HUES48 (cell line): ENCODE measurements around the gene LCLAT1.

Experiments
- H3K27ac ChIP-seq: one replicate; pipeline ENCODE4 v1.7.0; 2013; ENCODE audit warnings: low read depth, low read length, inconsistent platforms
- H3K27me3 ChIP-seq: 2 replicates; pipeline ENCODE4 v1.6.1; 2013; ENCODE audit warnings: mild to moderate bottlenecking, low read length; ENCODE audit not compliant: control insufficient read depth, insufficient read depth
- H3K36me3 ChIP-seq: 2 replicates; pipeline ENCODE4 v1.6.1; 2013; ENCODE audit warnings: low read length; ENCODE audit not compliant: control insufficient read depth, insufficient read depth
- H3K4me1 ChIP-seq: 2 replicates; pipeline ENCODE4 v1.6.1; 2013; ENCODE audit warnings: mild to moderate bottlenecking, low read length; ENCODE audit not compliant: control insufficient read depth, insufficient read depth
- H3K4me3 ChIP-seq: 2 replicates; pipeline ENCODE4 v1.5.1; 2013; ENCODE audit warnings: mild to moderate bottlenecking, low read depth, low read length
- H3K9ac ChIP-seq: 2 replicates; pipeline ENCODE4 v1.6.1; 2013; ENCODE audit warnings: mild to moderate bottlenecking, low read depth, low read length, moderate library complexity
- H3K9me3 ChIP-seq: 2 replicates; pipeline ENCODE4 v1.6.1; 2013; ENCODE audit warnings: low read length; ENCODE audit not compliant: control insufficient read depth, insufficient read depth

Gene LCLAT1

DNA sequence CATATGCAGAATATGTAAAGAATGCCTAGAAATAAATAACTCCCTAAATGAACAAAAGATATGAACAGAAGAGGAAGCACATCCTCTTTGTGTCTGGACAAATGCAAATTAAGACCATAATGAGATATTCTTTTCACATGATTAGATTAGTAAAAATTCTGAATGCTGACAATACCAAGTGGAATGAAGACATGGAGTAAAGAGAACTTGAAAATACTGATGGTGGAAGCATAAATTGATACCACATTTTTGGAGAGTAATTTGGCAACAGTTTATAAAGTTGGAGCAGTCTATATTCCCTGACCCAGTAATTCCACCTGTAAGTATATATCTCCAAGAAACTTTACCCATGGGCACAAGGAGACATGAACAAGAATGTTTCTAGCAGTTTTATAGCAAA is 230.2 kb downstream of the LCLAT1 start:
- Histone ChIP-seq H3K27ac (no peak overlapping the region), H3K27me3 (no peaks in the 10 kb centered on the region), H3K4me1 (no peaks in the 10 kb centered on the region), H3K36me3 (no peaks in the 10 kb centered on the region), H3K9ac (no peak overlapping the region), H3K4me3 (no peak overlapping the region), H3K9me3 (no peaks in the 10 kb centered on the region)

DNA sequence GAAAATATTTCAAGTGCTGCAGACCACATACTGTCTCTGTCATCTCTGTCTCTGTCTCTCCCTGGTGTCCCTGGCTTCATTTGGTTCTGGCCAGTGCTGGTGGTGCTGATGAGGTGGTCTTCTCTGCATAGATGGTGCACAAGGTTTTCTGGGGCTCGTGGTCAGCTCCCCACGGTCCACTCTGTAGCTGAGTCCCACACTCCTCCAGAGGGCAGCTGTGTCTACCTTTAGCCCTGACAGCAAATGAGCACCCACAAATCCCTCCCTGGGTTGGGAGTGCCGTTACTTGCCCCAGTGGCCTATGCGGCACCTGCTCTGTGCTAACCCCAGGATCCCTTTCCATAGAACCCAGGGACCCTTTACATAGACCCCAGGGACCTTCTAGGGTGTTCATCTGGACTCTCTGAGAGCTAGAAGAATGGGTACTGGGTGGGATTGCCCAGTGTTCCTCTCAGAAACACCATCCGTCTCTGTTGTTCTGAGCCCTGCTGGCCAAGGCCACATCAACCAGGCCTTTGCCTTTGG is 230.9 kb downstream of the LCLAT1 start:
- Histone ChIP-seq H3K36me3 (no peaks in the 10 kb centered on the region), H3K27me3 (no peaks in the 10 kb centered on the region), H3K27ac (no peak overlapping the region), H3K9me3 (no peaks in the 10 kb centered on the region), H3K4me1 (no peaks in the 10 kb centered on the region), H3K9ac (no peak overlapping the region), H3K4me3 (no peak overlapping the region)

DNA sequence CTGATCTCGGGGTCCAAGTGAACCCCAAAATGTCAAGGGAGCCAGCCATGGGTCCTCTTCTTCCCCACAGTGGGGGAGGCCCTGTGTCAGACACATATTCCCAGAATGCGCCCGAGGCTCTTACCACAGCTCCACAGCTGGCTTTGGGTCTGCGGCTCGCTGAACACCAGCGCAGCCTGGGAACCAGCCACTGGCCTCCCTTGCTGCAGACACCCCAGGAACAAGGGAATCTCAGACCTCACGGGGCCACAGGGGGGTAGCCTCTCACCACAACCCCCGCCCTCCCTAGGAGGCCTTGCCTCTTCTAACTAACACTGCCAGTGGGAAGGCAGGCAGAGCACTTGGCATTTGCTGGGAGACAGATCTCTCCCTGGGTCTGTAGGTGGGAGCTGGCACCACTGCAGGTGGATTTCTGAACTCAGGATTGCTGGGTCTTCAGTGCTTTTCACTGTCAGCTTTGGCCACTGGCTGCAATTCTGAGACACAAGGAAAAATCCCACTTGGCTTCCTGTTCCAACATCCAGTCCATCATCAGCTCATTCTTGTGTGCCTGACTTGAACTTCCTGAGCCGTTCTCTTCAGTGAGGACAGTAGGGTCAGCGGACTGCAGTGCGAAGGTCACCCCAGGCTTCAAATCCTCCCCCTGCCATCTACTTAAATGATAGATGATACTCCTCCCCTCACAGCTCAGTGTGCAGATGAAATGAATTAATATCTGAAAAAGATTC is 231.5 kb downstream of the LCLAT1 start:
- no peak overlapping the region for H3K27ac ChIP-seq
- no peak overlapping the region for H3K4me3 ChIP-seq
- no peaks in the 10 kb centered on the region for H3K4me1 ChIP-seq
- no peaks in the 10 kb centered on the region for H3K27me3 ChIP-seq
- H3K9me3 ChIP-seq: no peaks in the 10 kb centered on the region
- no peak overlapping the region for H3K9ac ChIP-seq
- H3K36me3 ChIP-seq: no peaks in the 10 kb centered on the region

DNA sequence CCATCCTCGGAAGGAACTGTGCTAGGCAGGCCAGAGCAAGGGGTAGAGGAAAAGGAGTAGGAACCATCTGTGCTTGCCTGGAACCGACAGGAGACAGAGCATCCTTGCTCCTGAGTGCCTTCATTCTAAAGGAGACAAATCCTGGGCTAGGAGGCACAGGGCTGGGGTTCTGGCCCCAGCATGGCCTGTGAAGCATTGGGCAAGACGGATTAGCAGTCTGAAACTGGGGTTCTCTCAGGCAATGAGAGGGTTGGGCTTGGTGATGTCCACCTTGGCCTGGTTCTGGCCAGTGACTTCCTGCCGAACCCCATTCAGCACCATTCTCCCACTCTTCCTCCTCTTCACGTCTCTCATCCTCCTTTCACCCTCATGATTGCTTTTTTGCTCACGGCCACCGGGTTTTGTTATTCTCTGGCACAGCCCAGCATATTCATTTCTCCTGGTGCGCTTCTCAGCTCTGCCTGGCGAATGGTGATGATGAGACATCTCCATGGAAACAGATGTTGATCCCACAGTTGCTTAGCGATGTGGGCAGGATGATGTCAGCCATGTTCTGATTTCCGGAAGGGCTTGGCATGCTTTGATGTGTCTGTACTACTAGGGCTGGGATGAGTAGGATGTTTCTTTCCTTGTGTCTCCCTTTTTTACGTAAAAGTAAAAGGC is 232.5 kb downstream of the LCLAT1 start:
- Histone ChIP-seq H3K9ac (no peak overlapping the region), H3K27me3 (no peaks in the 10 kb centered on the region), H3K9me3 (no peaks in the 10 kb centered on the region), H3K4me3 (no peak overlapping the region), H3K4me1 (no peaks in the 10 kb centered on the region), H3K27ac (no peak overlapping the region), H3K36me3 (no peaks in the 10 kb centered on the region)

DNA sequence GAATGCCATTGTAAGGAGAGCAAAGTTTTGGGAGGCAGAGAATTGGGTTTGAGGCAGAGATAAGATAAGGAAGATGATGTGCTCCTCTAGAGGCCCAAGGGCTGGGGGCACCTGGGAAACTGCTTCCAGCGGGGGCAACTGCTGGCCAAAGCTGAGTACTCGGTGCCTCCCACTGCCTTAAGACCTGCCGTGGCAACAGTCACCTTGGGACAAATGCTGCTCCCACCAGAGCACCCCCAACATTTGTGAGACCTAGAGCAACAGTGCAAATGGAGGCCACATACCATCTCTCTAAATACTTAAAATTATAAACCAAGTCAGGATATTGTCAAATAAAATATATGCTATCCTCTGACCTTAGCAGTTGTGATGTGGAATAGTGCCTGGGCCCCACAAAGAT is 233.1 kb downstream of the LCLAT1 start:
- H3K27ac ChIP-seq: no peak overlapping the region
- no peaks in the 10 kb centered on the region for H3K4me1 ChIP-seq
- H3K4me3 ChIP-seq: no peak overlapping the region
- no peaks in the 10 kb centered on the region for H3K27me3 ChIP-seq
- no peak overlapping the region for H3K9ac ChIP-seq
- H3K36me3 ChIP-seq: no peaks in the 10 kb centered on the region
- no peaks in the 10 kb centered on the region for H3K9me3 ChIP-seq

DNA sequence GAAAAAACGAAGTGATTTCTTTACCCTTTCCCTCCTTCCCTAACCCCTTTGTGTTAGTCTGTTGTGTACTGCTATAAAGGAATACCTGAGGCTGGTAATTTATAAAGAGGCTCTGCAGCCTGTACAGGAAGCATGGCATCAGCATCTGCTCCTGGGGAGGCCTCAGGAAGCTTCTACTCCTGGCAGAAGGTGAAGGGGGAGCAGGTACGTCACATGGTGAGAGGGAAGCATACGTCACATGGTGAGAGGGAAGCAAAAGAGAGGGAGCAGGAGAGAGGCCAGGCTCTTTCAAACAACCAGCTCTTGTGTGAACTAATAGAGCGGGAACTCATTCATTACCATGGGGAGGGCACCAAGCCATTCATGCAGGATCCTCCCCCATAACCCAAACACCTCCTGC is 234.0 kb downstream of the LCLAT1 start:
- no peak overlapping the region for H3K9ac ChIP-seq
- no peaks in the 10 kb centered on the region for H3K4me1 ChIP-seq
- H3K36me3 ChIP-seq: no peaks in the 10 kb centered on the region
- H3K9me3 ChIP-seq: no peaks in the 10 kb centered on the region
- no peak overlapping the region for H3K27ac ChIP-seq
- no peaks in the 10 kb centered on the region for H3K27me3 ChIP-seq
- H3K4me3 ChIP-seq: no peak overlapping the region

DNA sequence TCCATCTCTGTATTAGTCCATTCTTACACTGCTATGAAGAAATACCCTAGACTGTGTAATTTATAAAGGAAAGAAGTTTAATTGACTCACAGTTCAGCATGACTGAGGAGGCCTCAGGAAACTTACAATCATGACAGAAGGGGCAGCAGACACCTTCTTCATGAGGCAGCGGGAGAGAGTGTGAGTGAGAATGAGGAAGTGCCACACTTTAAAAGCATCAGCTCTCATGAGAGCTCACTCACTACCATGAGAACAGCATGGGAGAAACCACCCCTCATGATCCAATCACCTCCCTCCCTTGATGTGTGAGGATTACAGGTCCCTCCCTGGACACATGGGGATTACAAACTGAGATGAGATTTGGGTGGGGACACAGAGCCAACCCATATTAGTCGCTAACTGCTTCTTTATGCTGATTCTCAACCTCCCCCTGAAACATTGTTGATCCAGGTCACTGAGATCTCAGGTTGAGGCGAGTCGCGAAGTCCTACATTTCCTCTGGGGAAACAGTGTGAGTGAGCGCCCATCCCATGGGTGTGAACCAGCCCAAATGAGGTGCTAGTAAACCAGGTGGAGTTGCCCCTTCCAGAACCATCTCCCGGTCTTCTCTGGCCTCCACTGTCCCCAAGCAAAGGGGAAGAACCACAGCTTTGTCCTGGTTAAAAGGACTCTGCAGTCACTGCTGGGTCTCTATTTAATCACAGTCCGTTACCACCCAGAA is 236.3 kb downstream of the LCLAT1 start:
- no peaks in the 10 kb centered on the region for H3K36me3 ChIP-seq
- no peak overlapping the region for H3K4me3 ChIP-seq
- no peaks in the 10 kb centered on the region for H3K27me3 ChIP-seq
- H3K9ac ChIP-seq: no peak overlapping the region
- no peaks in the 10 kb centered on the region for H3K9me3 ChIP-seq
- no peak overlapping the region for H3K27ac ChIP-seq
- H3K4me1 ChIP-seq: no peaks in the 10 kb centered on the region

DNA sequence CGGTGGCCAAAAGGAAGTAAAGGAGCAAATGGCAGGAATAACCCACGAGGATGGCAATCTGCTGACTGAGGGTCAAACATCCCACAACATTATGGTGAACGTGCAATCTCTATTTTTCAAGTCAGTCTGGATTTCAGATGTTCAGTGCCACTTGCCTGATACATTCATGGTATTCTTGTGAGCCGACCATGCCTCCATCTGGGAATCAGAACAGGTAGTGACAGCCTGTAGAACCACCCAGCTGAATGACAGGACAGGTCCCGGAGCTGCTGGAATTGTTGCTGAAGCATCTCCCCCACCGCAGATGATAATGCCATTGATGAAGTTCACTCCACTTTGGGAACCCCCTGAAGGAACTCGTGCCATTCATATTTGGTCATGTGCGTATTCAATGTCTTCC is 237.0 kb downstream of the LCLAT1 start:
- no peak overlapping the region for H3K27ac ChIP-seq
- H3K4me3 ChIP-seq: no peak overlapping the region

DNA sequence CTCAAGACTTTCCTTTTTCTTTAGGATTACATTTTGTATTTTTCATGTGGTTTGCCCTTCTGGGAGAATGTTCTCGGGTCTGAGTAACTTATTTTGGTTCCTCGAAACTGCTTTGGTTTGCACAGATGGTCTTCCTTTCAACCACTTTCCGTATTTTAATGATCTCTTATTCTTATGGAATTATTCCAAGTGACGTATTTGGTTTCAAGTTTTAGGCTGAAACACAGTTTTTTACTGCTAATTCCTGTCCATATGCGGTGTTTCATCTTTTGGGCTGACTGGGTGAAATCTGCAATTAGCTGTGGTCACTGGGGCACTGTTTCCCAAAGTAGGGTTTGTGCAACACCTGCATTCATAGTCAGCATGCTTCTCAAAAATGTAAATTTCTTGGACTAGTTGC is 237.5 kb downstream of the LCLAT1 start:
- no peak overlapping the region for H3K27ac ChIP-seq
- no peaks in the 10 kb centered on the region for H3K27me3 ChIP-seq
- H3K36me3 ChIP-seq: no peaks in the 10 kb centered on the region
- H3K9ac ChIP-seq: no peak overlapping the region
- H3K9me3 ChIP-seq: no peaks in the 10 kb centered on the region
- H3K4me3 ChIP-seq: no peak overlapping the region
- H3K4me1 ChIP-seq: no peaks in the 10 kb centered on the region

More for the DNA sequence above, 237.0 kb downstream of the LCLAT1 start:
- Histone ChIP-seq H3K4me1 (no peaks in the 10 kb centered on the region), H3K36me3 (no peaks in the 10 kb centered on the region), H3K27me3 (no peaks in the 10 kb centered on the region), H3K9me3 (no peaks in the 10 kb centered on the region), H3K9ac (no peak overlapping the region)

DNA sequence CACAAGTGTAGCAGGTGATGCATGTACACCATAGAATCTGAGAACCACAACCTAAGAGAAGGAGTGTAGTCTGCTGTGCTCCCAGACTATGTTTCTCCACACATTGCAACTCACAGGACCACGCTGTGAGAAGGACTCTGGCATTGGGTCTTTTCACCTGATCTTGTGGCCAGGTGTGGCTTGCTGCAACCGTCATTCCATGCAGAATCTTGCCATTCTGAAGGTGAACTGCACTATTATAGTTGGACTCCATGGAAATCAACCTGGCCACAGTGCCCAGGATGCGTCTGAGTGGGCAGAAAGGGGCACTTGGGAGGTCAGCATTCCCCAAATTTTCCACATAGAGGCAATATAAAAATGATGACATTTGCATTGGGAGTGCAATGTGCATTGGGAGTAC is 237.9 kb downstream of the LCLAT1 start:
- no peaks in the 10 kb centered on the region for H3K27me3 ChIP-seq
- no peak overlapping the region for H3K27ac ChIP-seq
- no peaks in the 10 kb centered on the region for H3K36me3 ChIP-seq
- no peaks in the 10 kb centered on the region for H3K9me3 ChIP-seq
- no peak overlapping the region for H3K4me3 ChIP-seq
- no peaks in the 10 kb centered on the region for H3K4me1 ChIP-seq
- H3K9ac ChIP-seq: no peak overlapping the region

DNA sequence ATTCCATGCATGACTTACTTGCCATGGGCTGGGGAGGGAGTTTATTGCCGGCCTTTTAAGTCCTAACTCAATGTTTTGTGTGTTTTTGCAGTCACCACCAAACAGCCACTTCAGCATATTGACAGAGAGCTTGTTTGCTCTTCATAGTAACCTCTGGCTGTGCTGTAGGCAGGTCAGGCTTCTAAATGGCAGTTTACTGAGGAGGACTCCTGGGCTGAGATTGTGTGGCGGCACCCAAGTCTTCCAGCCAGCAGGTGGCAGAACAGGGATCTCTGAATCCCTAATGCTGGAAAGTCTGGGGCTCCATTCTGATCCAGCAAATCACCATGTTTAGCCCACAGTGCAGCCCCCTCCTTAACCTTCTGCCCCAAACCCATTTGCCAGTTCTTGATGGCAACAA is 239.0 kb downstream of the LCLAT1 start:
- H3K27me3 ChIP-seq: no peaks in the 10 kb centered on the region
- no peaks in the 10 kb centered on the region for H3K9me3 ChIP-seq
- no peaks in the 10 kb centered on the region for H3K36me3 ChIP-seq
- H3K4me1 ChIP-seq: no peaks in the 10 kb centered on the region
- H3K9ac ChIP-seq: no peak overlapping the region
- H3K27ac ChIP-seq: no peak overlapping the region
- H3K4me3 ChIP-seq: no peak overlapping the region
